Ishikawa (cell line): ENCODE data around the gene DCUN1D2.

ENCODE experiments used
- CREB1 ChIP-seq: IDR thresholded peaks from 2 replicates; pipeline ENCODE4 v1.6.1; 2012; ENCODE audit warnings: low read depth
- EGR1 ChIP-seq: IDR thresholded peaks from 2 replicates; pipeline ENCODE4 v1.6.1; 2012
- EP300 ChIP-seq: IDR thresholded peaks from 2 replicates; pipeline ENCODE4 v1.6.1; 2012; ENCODE audit warnings: borderline replicate concordance
- FOXM1 ChIP-seq: IDR thresholded peaks from 2 replicates; pipeline ENCODE4 v1.6.1; 2012; ENCODE audit warnings: low read depth, borderline replicate concordance
- TAF1 ChIP-seq: IDR thresholded peaks from 2 replicates; pipeline ENCODE4 v1.6.1; 2012; ENCODE audit warnings: low read depth, mild to moderate bottlenecking
- TCF12 ChIP-seq: IDR thresholded peaks from 2 replicates; pipeline ENCODE4 v1.6.1; 2012; ENCODE audit warnings: low read depth
- TF ChIP-seq, protein P1 (sequence below): IDR thresholded peaks from 2 replicates; pipeline ENCODE4 v1.6.1; 2012; ENCODE audit warnings: low read depth, mild to moderate bottlenecking
- TF ChIP-seq, protein P2 (sequence below): IDR thresholded peaks from 2 replicates; pipeline ENCODE4 v1.6.1; 2012

DNA sequence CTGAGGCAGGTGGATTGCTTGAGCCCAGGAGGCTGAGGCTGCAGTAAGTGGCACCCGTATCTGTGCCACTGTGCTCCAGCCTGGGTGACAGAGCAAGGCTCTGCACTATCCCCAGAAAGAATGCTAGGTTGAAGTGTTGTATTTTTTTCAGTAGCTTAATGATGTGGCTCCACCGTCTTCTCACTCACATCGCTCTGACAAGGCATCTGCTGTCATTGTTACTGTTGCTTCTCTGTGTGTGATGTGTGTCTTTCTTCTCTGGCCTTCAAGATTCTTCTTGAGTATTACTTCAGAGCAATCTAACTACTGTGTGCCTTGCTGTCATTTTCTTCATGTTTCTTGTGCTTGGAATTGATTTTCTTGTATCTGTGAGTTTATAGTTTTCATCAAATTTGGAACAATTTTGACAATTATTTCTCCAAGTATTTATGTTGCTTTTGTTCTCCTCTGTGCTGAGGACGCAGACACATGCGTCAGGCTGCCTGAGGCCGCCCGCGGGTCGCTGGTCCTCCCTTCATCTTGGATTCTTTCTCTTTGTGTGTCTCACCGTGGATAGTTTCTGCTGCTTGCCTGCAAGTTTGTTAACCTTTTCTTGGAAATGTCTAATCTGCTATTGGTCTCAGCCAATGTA is 48.0 kb downstream of the DCUN1D2 start:
- TF ChIP-seq, protein P1, sequence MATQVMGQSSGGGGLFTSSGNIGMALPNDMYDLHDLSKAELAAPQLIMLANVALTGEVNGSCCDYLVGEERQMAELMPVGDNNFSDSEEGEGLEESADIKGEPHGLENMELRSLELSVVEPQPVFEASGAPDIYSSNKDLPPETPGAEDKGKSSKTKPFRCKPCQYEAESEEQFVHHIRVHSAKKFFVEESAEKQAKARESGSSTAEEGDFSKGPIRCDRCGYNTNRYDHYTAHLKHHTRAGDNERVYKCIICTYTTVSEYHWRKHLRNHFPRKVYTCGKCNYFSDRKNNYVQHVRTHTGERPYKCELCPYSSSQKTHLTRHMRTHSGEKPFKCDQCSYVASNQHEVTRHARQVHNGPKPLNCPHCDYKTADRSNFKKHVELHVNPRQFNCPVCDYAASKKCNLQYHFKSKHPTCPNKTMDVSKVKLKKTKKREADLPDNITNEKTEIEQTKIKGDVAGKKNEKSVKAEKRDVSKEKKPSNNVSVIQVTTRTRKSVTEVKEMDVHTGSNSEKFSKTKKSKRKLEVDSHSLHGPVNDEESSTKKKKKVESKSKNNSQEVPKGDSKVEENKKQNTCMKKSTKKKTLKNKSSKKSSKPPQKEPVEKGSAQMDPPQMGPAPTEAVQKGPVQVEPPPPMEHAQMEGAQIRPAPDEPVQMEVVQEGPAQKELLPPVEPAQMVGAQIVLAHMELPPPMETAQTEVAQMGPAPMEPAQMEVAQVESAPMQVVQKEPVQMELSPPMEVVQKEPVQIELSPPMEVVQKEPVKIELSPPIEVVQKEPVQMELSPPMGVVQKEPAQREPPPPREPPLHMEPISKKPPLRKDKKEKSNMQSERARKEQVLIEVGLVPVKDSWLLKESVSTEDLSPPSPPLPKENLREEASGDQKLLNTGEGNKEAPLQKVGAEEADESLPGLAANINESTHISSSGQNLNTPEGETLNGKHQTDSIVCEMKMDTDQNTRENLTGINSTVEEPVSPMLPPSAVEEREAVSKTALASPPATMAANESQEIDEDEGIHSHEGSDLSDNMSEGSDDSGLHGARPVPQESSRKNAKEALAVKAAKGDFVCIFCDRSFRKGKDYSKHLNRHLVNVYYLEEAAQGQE: no peak
- TF ChIP-seq, protein P2, sequence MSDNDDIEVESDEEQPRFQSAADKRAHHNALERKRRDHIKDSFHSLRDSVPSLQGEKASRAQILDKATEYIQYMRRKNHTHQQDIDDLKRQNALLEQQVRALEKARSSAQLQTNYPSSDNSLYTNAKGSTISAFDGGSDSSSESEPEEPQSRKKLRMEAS: no peak
- TF ChIP-seq EGR1 (no peak), FOXM1 (no peak), CREB1 (no peak), EP300 (no peak), TAF1 (no peak), TCF12 (no peak)
